Fibroblast of lung (primary cell): Measurements from ENCODE around the gene ZDHHC3. TPM values are rescaled to one million over a fixed set of nuclear protein-coding genes. Genes with fewer than 3 reads are reported as not detected.

Experiments used
- DNase-seq, 2 donors: peaks; one replicate each; pipeline versions ENCODE4 v3.0.0 to v3.0.0-alpha.2; 2010; ENCODE audit warnings: low read depth in 2 of 2
- H2AFZ ChIP-seq: 2 replicates; pipeline ENCODE4 v1.5.1; 2012; ENCODE audit warnings: low read length, control low read depth, inconsistent platforms
- H3K27ac ChIP-seq: 2 replicates; pipeline ENCODE4 v1.5.1; 2011; ENCODE audit warnings: low read length, control low read depth; ENCODE audit not compliant: insufficient read depth
- H3K27me3 ChIP-seq: 2 replicates; pipeline ENCODE4 v1.5.1; 2011; ENCODE audit warnings: mild to moderate bottlenecking, low read length; ENCODE audit not compliant: control insufficient read depth, insufficient read depth
- H3K36me3 ChIP-seq: 2 replicates; pipeline ENCODE4 v1.5.1; 2011; ENCODE audit warnings: low read length; ENCODE audit not compliant: control insufficient read depth, insufficient read depth
- H3K4me1 ChIP-seq: 2 replicates; pipeline ENCODE4 v1.5.1; 2011; ENCODE audit warnings: low read length; ENCODE audit not compliant: control insufficient read depth, insufficient read depth; ENCODE audit errors: extremely low read depth
- H3K4me2 ChIP-seq: 2 replicates; pipeline ENCODE4 v1.5.1; 2011; ENCODE audit warnings: low read length, control low read depth; ENCODE audit not compliant: insufficient read depth; ENCODE audit errors: extremely low read depth
- H3K4me3 ChIP-seq, 4 experiments: fragments of 200-600 bp in 1 of 4; sonication (generic) in 1 of 4; replicated peaks in 1 of 4; 2 replicates each; pipeline ENCODE4 v1.5.1; 2011 to 2016; ENCODE audit warnings: low read length in 4 of 4, low read depth in 3 of 4, mild to moderate bottlenecking in 3 of 4, control low read depth in 2 of 4, inconsistent platforms in 1 of 4, mixed read lengths in 1 of 4; ENCODE audit not compliant: insufficient read depth in 1 of 4; ENCODE audit errors: control extremely low read depth in 1 of 4
- H3K79me2 ChIP-seq: 2 replicates; pipeline ENCODE4 v1.5.1; 2012; ENCODE audit warnings: mild to moderate bottlenecking, low read length, inconsistent platforms; ENCODE audit not compliant: control insufficient read depth, insufficient read depth
- H3K9ac ChIP-seq: 2 replicates; pipeline ENCODE4 v1.5.1; 2011; ENCODE audit warnings: mild to moderate bottlenecking, low read length, control low read depth; ENCODE audit not compliant: insufficient read depth
- H3K9me3 ChIP-seq: 2 replicates; pipeline ENCODE4 v1.5.1; 2012; ENCODE audit warnings: low read depth, low read length; ENCODE audit not compliant: control insufficient read depth, insufficient read depth
- H4K20me1 ChIP-seq: 2 replicates; pipeline ENCODE4 v1.5.1; 2011; ENCODE audit warnings: low read length; ENCODE audit not compliant: control insufficient read depth, insufficient read depth; ENCODE audit errors: extremely low read depth
- EZH2 ChIP-seq: IDR thresholded peaks from 2 replicates; pipeline ENCODE4 v1.5.1; 2012; ENCODE audit warnings: low read length, control low read depth, mild to moderate bottlenecking; ENCODE audit errors: missing control alignments
- polyA plus RNA-seq, 2 donors: library from polyadenylated mRNA; depleted of rRNA in 1 of 2; stranded (reverse) in 1 of 2; unstranded in 1 of 2; fragments of >200 nt; gene quantifications; 2 replicates each; pipeline ENCODE4 v1.2.1, GENCODE V29; 2011 to 2012; ENCODE audit warnings: missing spikeins in 1 of 2
- total RNA-seq: library from RNA; depleted of rRNA; stranded (reverse); fragments of >200 nt; gene quantifications from 2 replicates; pipeline ENCODE4 v1.2.1, GENCODE V29; 2014
- TF ChIP-seq, protein P1 (sequence below), 2 donors: IDR thresholded peaks in 1 of 2; conservative IDR thresholded peaks in 1 of 2; 1 replicate in 1 of 2; 2 replicates in 1 of 2; pipeline ENCODE4 v1.5.1; 2011 to 2012; ENCODE audit warnings: low read length in 2 of 2, control low read depth in 1 of 2, inconsistent platforms in 1 of 2, low read depth in 1 of 2, mild to moderate bottlenecking in 1 of 2

Gene ZDHHC3
- total and polyA plus RNA-seq, 2 donors (not counting 1 experiment from before 2014, with no cell fraction given): 53.2 to 126 TPM

DNA sequence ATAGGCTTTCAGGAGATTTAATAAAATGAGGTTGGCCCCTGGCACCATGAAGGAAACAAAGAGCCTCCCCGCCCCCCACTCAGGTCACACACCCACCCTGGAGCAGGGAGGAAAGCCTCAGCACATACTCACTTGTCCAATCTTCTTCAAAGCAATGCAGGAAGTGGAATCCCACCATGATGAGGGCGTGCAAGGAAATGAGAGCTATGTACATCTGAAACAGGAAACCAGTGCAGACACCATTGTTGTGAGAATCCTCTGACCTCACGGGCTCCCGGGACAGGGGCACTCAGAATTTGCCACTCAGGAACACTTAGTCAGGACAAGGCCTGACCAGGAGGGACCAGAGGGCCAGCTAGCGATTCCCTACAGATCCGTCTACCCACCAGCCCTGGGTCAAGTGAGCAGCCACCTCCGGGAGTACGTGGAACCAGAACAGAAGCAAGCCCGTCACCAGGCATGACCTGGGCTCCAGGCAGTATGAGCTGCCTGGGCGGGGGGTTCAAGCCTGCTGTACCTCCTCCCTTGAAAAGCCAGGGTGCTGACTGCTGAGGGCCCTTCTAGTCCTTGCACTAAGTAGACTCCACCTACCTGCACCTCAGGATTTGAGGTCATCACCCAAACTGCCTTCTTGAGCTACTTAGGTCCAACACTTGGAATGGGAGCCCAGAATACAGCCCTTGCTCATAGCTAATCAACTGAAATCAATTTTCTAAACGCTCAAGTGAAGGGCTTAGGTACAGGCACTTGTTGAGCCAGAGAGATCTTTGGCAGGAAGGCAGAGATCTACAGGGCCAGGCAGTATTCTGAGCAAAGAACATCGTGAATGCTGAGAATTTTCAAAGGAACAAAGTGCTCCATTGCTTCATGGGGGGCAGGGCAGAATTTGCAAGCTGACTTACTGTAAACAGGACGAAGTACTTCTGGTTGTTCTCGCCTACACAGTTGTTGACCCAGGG, 42.7 kb downstream of the ZDHHC3 start:
- no peaks in the 10 kb centered on the region for H3K9me3 ChIP-seq
- H3K4me3 ChIP-seq: no peak overlapping the region
- H3K9ac ChIP-seq: no peak overlapping the region
- no peaks in the 10 kb centered on the region for H4K20me1 ChIP-seq
- no peaks in the 10 kb centered on the region for H3K27me3 ChIP-seq
- TF ChIP-seq, protein P1, sequence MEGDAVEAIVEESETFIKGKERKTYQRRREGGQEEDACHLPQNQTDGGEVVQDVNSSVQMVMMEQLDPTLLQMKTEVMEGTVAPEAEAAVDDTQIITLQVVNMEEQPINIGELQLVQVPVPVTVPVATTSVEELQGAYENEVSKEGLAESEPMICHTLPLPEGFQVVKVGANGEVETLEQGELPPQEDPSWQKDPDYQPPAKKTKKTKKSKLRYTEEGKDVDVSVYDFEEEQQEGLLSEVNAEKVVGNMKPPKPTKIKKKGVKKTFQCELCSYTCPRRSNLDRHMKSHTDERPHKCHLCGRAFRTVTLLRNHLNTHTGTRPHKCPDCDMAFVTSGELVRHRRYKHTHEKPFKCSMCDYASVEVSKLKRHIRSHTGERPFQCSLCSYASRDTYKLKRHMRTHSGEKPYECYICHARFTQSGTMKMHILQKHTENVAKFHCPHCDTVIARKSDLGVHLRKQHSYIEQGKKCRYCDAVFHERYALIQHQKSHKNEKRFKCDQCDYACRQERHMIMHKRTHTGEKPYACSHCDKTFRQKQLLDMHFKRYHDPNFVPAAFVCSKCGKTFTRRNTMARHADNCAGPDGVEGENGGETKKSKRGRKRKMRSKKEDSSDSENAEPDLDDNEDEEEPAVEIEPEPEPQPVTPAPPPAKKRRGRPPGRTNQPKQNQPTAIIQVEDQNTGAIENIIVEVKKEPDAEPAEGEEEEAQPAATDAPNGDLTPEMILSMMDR (conservative IDR thresholded peaks at IDR 0.05 in 1 of 2, IDR thresholded peaks at IDR 0.05 in 1 of 2; ENCODE audit: low read depth in 1 of 2, low read length in 2 of 2): no peak
- TF ChIP-seq EZH2: no peak
- H2AFZ ChIP-seq: no peak overlapping the region
- no peaks in the 10 kb centered on the region for H3K79me2 ChIP-seq
- DNase-seq: no peak
- H3K36me3 ChIP-seq: peaks cover 18% of the 10 kb centered on the region
- no peaks in the 10 kb centered on the region for H3K4me1 ChIP-seq
- no peak overlapping the region for H3K4me2 ChIP-seq
- no peak overlapping the region for H3K27ac ChIP-seq

DNA sequence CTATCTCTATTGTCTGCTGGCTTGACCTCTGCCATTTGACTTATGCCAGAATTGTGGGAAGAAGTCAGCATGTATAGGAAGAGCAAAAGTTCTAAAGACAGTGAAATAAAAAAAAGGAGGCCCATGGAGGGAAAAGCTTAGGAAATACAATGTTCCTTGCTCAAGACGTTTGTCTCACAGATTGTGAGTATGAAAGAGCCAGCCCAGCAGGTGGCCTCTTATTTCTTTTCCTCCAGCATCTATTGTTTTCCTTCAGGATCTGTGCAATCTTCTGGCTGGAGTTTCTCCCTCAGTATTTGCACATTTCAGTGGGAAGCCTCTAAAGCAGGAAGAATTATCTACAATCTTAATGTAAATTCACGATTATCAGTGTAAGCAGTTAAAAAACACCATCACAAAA, 43.7 kb downstream of the ZDHHC3 start:
- no peak overlapping the region for H2AFZ ChIP-seq
- H3K36me3 ChIP-seq: peaks cover 16% of the 10 kb centered on the region
- H3K79me2 ChIP-seq: no peaks in the 10 kb centered on the region
- no peak for TF ChIP-seq EZH2
- TF ChIP-seq, protein P1 (conservative IDR thresholded peaks at IDR 0.05 in 1 of 2, IDR thresholded peaks at IDR 0.05 in 1 of 2; ENCODE audit: low read depth in 1 of 2, low read length in 2 of 2): no peak
- H4K20me1 ChIP-seq: no peaks in the 10 kb centered on the region
- no peak overlapping the region for H3K9ac ChIP-seq
- H3K27ac ChIP-seq: no peak overlapping the region
- H3K4me1 ChIP-seq: no peaks in the 10 kb centered on the region
- no peaks in the 10 kb centered on the region for H3K27me3 ChIP-seq
- H3K9me3 ChIP-seq: no peaks in the 10 kb centered on the region
- DNase-seq: no peak
- no peak overlapping the region for H3K4me2 ChIP-seq
- no peak overlapping the region for H3K4me3 ChIP-seq

DNA sequence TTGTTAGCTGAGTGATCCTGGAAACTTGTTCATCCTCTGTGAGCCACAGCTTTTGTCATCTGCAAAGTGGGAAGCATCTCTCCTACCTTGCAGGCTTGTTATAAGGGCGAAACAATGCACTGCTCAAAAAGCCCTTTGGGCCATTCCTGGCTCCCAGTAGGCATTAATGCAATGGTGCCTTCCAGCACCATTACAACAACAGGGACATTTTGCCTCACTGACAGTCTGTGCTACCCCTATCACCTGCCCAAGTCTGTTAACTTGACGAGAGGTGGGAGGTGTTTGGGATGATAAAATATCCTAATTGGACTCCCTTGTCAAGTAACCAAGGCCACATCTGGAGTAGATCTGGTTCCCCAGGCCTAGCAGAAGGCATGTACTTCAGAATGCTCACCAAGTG, 44.2 kb downstream of the ZDHHC3 start:
- no peak overlapping the region for H3K4me3 ChIP-seq
- H3K79me2 ChIP-seq: no peaks in the 10 kb centered on the region
- DNase-seq: no peak
- H2AFZ ChIP-seq: no peak overlapping the region
- H3K36me3 ChIP-seq: peaks cover 16% of the 10 kb centered on the region
- H3K27me3 ChIP-seq: no peaks in the 10 kb centered on the region
- H3K9ac ChIP-seq: no peak overlapping the region
- H3K9me3 ChIP-seq: no peaks in the 10 kb centered on the region
- TF ChIP-seq EZH2: no peak
- TF ChIP-seq, protein P1 (conservative IDR thresholded peaks at IDR 0.05 in 1 of 2, IDR thresholded peaks at IDR 0.05 in 1 of 2; ENCODE audit: low read depth in 1 of 2, low read length in 2 of 2): no peak
- H3K27ac ChIP-seq: no peak overlapping the region
- no peaks in the 10 kb centered on the region for H3K4me1 ChIP-seq
- H3K4me2 ChIP-seq: no peak overlapping the region
- no peaks in the 10 kb centered on the region for H4K20me1 ChIP-seq
